GM12872 (cell line): ENCODE data around the gene NUB1.

ENCODE experiments used
- CTCF ChIP-seq: IDR thresholded peaks from 3 replicates; pipeline ENCODE4 v1.5.1; 2011; ENCODE audit warnings: low read depth, mild to moderate bottlenecking, low read length, moderate library complexity; ENCODE audit not compliant: insufficient read depth

NUB1 gene

GRCh38 chr7:151372612-151373265, 31.1 kb downstream of the NUB1 start:
- no peak for TF ChIP-seq CTCF

- TF ChIP-seq CTCF, result no peak
Measured at GRCh38 chr7:151373599-151373998, 32.0 kb downstream of the NUB1 start.

GRCh38 chr7:151374139-151374538, 32.5 kb downstream of the NUB1 start:
- no peak for TF ChIP-seq CTCF

- no peak for TF ChIP-seq CTCF
Measured at GRCh38 chr7:151374726-151375125, 33.1 kb downstream of the NUB1 start.

- TF ChIP-seq CTCF, result no peak
Measured at GRCh38 chr7:151375530-151376217, 34.1 kb downstream of the NUB1 start.

GRCh38 chr7:151376218-151376902, 34.7 kb downstream of the NUB1 start:
- no peak for TF ChIP-seq CTCF

- no peak for TF ChIP-seq CTCF
Measured at GRCh38 chr7:151377406-151377805, 35.8 kb downstream of the NUB1 start.
